ENCODE measurements around the gene CPB1.

Gene CPB1

GRCh38 chr3:148903022-148903442, 75.4 kb downstream of the CPB1 start:
- Histone ChIP-seq H3K4me3 (ENCODE audit: low read depth in 1 of 5, low read length in 5 of 5) (no peak overlapping the region), H3K36me3 (ENCODE audit: control insufficient read depth in 5 of 5, insufficient read depth in 5 of 5, low read length in 5 of 5) (no peaks in the 10 kb centered on the region), H3K4me1 (ENCODE audit: control insufficient read depth in 5 of 5, insufficient read depth in 5 of 5, low read length in 5 of 5) (no peaks in the 10 kb centered on the region), H3K27me3 (ENCODE audit: control insufficient read depth in 5 of 5, insufficient read depth in 4 of 5, low read length in 5 of 5) (no peaks in the 10 kb centered on the region), H3K9ac (ENCODE audit: low read length in 5 of 5) (no peak overlapping the region), H3K9me3 (ENCODE audit: control insufficient read depth in 5 of 5, low read length in 5 of 5) (no peaks in the 10 kb centered on the region), H3K27ac (ENCODE audit: low read depth, low read length) (no peak overlapping the region)

GRCh38 chr3:148903941-148904340, 76.3 kb downstream of the CPB1 start:
- Histone ChIP-seq H3K27ac (ENCODE audit: low read depth, low read length) (no peak overlapping the region), H3K27me3 (ENCODE audit: control insufficient read depth in 5 of 5, insufficient read depth in 4 of 5, low read length in 5 of 5) (no peaks in the 10 kb centered on the region), H3K36me3 (ENCODE audit: control insufficient read depth in 5 of 5, insufficient read depth in 5 of 5, low read length in 5 of 5) (no peaks in the 10 kb centered on the region), H3K9ac (ENCODE audit: low read length in 5 of 5) (no peak overlapping the region), H3K9me3 (ENCODE audit: control insufficient read depth in 5 of 5, low read length in 5 of 5) (no peaks in the 10 kb centered on the region), H3K4me1 (ENCODE audit: control insufficient read depth in 5 of 5, insufficient read depth in 5 of 5, low read length in 5 of 5) (no peaks in the 10 kb centered on the region), H3K4me3 (ENCODE audit: low read depth in 1 of 5, low read length in 5 of 5) (no peak overlapping the region)

GRCh38 chr3:148906667-148907066, 79.1 kb downstream of the CPB1 start:
- no peak overlapping the region for H3K4me3 ChIP-seq (ENCODE audit: low read depth in 1 of 5, low read length in 5 of 5)
- H3K9ac ChIP-seq (ENCODE audit: low read length in 5 of 5): no peak overlapping the region
- no peak overlapping the region for H3K27ac ChIP-seq (ENCODE audit: low read depth, low read length)
- H3K27me3 ChIP-seq (ENCODE audit: control insufficient read depth in 5 of 5, insufficient read depth in 4 of 5, low read length in 5 of 5): no peaks in the 10 kb centered on the region
- no peaks in the 10 kb centered on the region for H3K4me1 ChIP-seq (ENCODE audit: control insufficient read depth in 5 of 5, insufficient read depth in 5 of 5, low read length in 5 of 5)
- no peaks in the 10 kb centered on the region for H3K9me3 ChIP-seq (ENCODE audit: control insufficient read depth in 5 of 5, low read length in 5 of 5)
- H3K36me3 ChIP-seq (ENCODE audit: control insufficient read depth in 5 of 5, insufficient read depth in 5 of 5, low read length in 5 of 5): no peaks in the 10 kb centered on the region
